ENCODE results near the gene EIF4G3. TPM values are rescaled to one million over a fixed set of nuclear protein-coding genes. Genes with fewer than 3 reads are reported as not detected.

Gene EIF4G3
- total RNA-seq, 1 experiment from 2014 or later, result 55.4 TPM

DNA sequence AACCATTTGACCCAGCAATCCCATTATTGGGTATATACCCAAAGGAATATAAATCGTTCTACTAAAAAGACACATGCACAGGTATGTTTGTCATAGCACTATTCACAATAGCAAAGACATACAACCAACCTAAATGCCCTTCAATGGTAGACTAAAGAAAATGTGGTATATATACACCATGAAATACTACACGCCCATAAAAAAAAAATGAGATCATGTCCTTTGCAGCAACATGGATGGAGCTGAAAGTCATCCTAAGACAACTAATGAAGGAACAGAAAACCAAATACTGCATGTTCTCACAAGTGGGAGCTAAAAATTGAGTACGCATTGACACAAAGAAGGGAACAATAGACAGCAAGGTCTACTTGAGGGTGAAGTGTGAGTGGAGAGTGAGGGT lies 72.0 kb downstream of the EIF4G3 start:
- no peak for DNase-seq
- H3K27me3 Mint-ChIP-seq (ENCODE audit: insufficient read depth, unreplicated experiment), result no peaks in the 10 kb centered on the region
- H3K9me3 ChIP-seq, result no peaks in the 10 kb centered on the region
- intact Hi-C loops (cut with micrococcal nuclease; ENCODE audit: unreplicated experiment), result no loop called here
- peaks cover 8% of the 10 kb centered on the region for H3K4me1 Mint-ChIP-seq (ENCODE audit: low read depth, unreplicated experiment)
- no peak overlapping the region for H3K27ac Mint-ChIP-seq (ENCODE audit: unreplicated experiment)
- peaks cover 13% of the 10 kb centered on the region for H3K36me3 Mint-ChIP-seq (ENCODE audit: insufficient read depth, unreplicated experiment)
- TF ChIP-seq, protein P1, sequence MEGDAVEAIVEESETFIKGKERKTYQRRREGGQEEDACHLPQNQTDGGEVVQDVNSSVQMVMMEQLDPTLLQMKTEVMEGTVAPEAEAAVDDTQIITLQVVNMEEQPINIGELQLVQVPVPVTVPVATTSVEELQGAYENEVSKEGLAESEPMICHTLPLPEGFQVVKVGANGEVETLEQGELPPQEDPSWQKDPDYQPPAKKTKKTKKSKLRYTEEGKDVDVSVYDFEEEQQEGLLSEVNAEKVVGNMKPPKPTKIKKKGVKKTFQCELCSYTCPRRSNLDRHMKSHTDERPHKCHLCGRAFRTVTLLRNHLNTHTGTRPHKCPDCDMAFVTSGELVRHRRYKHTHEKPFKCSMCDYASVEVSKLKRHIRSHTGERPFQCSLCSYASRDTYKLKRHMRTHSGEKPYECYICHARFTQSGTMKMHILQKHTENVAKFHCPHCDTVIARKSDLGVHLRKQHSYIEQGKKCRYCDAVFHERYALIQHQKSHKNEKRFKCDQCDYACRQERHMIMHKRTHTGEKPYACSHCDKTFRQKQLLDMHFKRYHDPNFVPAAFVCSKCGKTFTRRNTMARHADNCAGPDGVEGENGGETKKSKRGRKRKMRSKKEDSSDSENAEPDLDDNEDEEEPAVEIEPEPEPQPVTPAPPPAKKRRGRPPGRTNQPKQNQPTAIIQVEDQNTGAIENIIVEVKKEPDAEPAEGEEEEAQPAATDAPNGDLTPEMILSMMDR (IDR thresholded peaks at IDR 0.05; ENCODE audit: insufficient read depth in 1 of 2, low read depth in 1 of 2, low read length in 1 of 2, severe bottlenecking in 1 of 2, unreplicated experiment in 1 of 2), result no peak
- CTCF ChIA-PET, result no interaction called here
- no TSS peak for BruUV-seq (replicated peaks)
- no peak overlapping the region for H3K4me3 ChIP-seq (ENCODE audit: low read depth, low read length)
- H3K4me1 ChIP-seq, result no peaks in the 10 kb centered on the region
- H3K27me3 ChIP-seq (replicated peaks; ENCODE audit: control insufficient read depth, insufficient read depth, low read length), result no peaks in the 10 kb centered on the region
- no peaks in the 10 kb centered on the region for H3K36me3 ChIP-seq (ENCODE audit: control insufficient read depth, insufficient read depth, low read length)
- no peaks in the 10 kb centered on the region for H3K9me3 Mint-ChIP-seq (ENCODE audit: unreplicated experiment)
- no peak overlapping the region for H3K4me3 Mint-ChIP-seq (ENCODE audit: unreplicated experiment)
- POLR2A ChIA-PET, result no interaction called here

DNA sequence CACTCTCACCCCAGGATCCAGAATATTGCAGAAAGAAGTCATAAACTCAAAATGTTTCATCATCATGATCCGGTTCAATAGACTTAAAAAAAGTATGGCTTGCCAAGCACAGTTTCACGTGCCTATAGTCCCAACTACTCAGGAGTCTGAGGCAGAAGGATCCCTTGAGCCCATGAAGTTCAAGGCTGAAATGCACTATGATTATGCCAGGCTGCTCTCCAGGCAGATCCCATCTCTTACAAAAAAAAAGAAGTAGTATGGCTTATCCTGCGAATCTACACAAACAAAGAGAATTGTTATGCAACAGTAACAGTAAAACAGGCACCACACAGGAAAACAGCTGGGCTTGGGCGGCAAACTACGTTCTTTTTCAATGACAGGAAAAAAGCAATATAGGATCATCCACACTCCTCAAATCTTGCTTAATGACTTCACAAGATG lies 76.2 kb downstream of the EIF4G3 start:
- peaks cover 3% of the 10 kb centered on the region; the same call in 1 of the 2 replicates for H3K4me1 ChIP-seq
- Mint-ChIP-seq H3K9me3 (ENCODE audit: unreplicated experiment) (no peaks in the 10 kb centered on the region), H3K4me3 (ENCODE audit: unreplicated experiment) (no peak overlapping the region), H3K36me3 (ENCODE audit: insufficient read depth, unreplicated experiment) (peaks cover 12% of the 10 kb centered on the region), H3K4me1 (ENCODE audit: low read depth, unreplicated experiment) (no peaks in the 10 kb centered on the region), H3K27ac (ENCODE audit: unreplicated experiment) (no peak overlapping the region), H3K27me3 (ENCODE audit: insufficient read depth, unreplicated experiment) (no peaks in the 10 kb centered on the region)
- CTCF ChIA-PET, result no interaction called here
- no peaks in the 10 kb centered on the region for H3K27me3 ChIP-seq (replicated peaks; ENCODE audit: control insufficient read depth, insufficient read depth, low read length)
- intact Hi-C loops (cut with micrococcal nuclease; ENCODE audit: unreplicated experiment), result no loop called here
- no TSS peak for BruUV-seq (replicated peaks)
- no peaks in the 10 kb centered on the region for H3K36me3 ChIP-seq (ENCODE audit: control insufficient read depth, insufficient read depth, low read length)
- POLR2A ChIA-PET, result no interaction called here
- no peaks in the 10 kb centered on the region for H3K9me3 ChIP-seq
- DNase-seq, result no peak
- TF ChIP-seq, protein P1 (IDR thresholded peaks at IDR 0.05; ENCODE audit: insufficient read depth in 1 of 2, low read depth in 1 of 2, low read length in 1 of 2, severe bottlenecking in 1 of 2, unreplicated experiment in 1 of 2), result no peak
- H3K4me3 ChIP-seq (ENCODE audit: low read depth, low read length), result no peak overlapping the region

DNA sequence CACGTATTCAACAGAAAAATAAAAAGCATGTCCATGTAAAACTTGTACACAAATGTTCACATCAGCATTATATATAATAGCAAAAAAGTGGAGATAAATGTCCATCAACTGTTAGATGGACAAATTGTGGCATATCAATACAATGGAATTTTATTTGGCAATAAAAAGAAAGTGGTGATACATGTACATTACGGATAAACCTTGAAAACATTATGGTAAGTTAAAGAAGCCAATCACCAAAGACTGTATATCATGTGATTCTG lies 76.9 kb downstream of the EIF4G3 start:
- Histone ChIP-seq H3K27me3 (replicated peaks; ENCODE audit: control insufficient read depth, insufficient read depth, low read length) (no peaks in the 10 kb centered on the region), H3K4me1 (peaks cover 3% of the 10 kb centered on the region; the same call in 1 of the 2 replicates), H3K4me3 (ENCODE audit: low read depth, low read length) (no peak overlapping the region), H3K9me3 (no peaks in the 10 kb centered on the region), H3K36me3 (ENCODE audit: control insufficient read depth, insufficient read depth, low read length) (no peaks in the 10 kb centered on the region)
- H3K9me3 Mint-ChIP-seq (ENCODE audit: unreplicated experiment), result no peaks in the 10 kb centered on the region
- CTCF ChIA-PET, result no interaction called here
- no peak overlapping the region for H3K27ac Mint-ChIP-seq (ENCODE audit: unreplicated experiment)
- H3K4me1 Mint-ChIP-seq (ENCODE audit: low read depth, unreplicated experiment), result no peaks in the 10 kb centered on the region
- POLR2A ChIA-PET, result no interaction called here
- no peak for DNase-seq
- intact Hi-C loops (cut with micrococcal nuclease; ENCODE audit: unreplicated experiment), result no loop called here
- TF ChIP-seq, protein P1 (IDR thresholded peaks at IDR 0.05; ENCODE audit: insufficient read depth in 1 of 2, low read depth in 1 of 2, low read length in 1 of 2, severe bottlenecking in 1 of 2, unreplicated experiment in 1 of 2), result no peak
- no peaks in the 10 kb centered on the region for H3K27me3 Mint-ChIP-seq (ENCODE audit: insufficient read depth, unreplicated experiment)
- BruUV-seq (replicated peaks), result no TSS peak
- H3K4me3 Mint-ChIP-seq (ENCODE audit: unreplicated experiment), result no peak overlapping the region
- peaks cover 12% of the 10 kb centered on the region for H3K36me3 Mint-ChIP-seq (ENCODE audit: insufficient read depth, unreplicated experiment)
